Measurements from ENCODE around the gene ZNF646.

GRCh38 chr16:31084584-31085302 is 10.5 kb downstream of the ZNF646 start:
- TF ChIP-seq, protein P1, sequence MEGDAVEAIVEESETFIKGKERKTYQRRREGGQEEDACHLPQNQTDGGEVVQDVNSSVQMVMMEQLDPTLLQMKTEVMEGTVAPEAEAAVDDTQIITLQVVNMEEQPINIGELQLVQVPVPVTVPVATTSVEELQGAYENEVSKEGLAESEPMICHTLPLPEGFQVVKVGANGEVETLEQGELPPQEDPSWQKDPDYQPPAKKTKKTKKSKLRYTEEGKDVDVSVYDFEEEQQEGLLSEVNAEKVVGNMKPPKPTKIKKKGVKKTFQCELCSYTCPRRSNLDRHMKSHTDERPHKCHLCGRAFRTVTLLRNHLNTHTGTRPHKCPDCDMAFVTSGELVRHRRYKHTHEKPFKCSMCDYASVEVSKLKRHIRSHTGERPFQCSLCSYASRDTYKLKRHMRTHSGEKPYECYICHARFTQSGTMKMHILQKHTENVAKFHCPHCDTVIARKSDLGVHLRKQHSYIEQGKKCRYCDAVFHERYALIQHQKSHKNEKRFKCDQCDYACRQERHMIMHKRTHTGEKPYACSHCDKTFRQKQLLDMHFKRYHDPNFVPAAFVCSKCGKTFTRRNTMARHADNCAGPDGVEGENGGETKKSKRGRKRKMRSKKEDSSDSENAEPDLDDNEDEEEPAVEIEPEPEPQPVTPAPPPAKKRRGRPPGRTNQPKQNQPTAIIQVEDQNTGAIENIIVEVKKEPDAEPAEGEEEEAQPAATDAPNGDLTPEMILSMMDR (IDR thresholded peaks at IDR 0.05), result no peak
- TF ChIP-seq REST (IDR thresholded peaks at IDR 0.05; ENCODE audit: insufficient read depth in 1 of 2, low read depth in 2 of 2, low read length in 1 of 2) (no peak), SIN3A (IDR thresholded peaks at IDR 0.05; ENCODE audit: borderline replicate concordance, insufficient read depth, low read depth, low read length) (no peak), POLR2AphosphoS5 (IDR thresholded peaks at IDR 0.05; ENCODE audit: low read depth, low read length) (no peak; the same call in 1 of the 2 replicates)

Data from Panc1 (cell line).